ENCODE measurements around the gene LOC128125822.

Gene LOC128125822

DNA sequence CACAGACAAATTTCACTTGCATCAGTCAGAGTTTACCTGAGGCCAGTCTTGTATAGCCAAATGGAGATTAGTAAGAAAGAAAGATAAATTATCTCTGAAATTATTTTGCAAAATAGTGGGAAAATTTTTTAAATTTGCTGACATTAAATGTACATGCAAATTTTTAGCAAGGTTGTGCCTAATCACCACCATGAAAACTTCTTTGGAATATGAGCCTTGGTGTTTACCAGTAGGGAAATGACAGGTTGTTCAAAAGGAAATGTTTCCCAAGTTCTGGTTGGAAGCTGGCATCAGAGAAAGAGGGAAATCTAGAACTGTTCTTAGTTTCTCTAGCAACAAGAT is 34.4 kb upstream of the LOC128125822 start:
- no peaks in the 10 kb centered on the region for H4K20me1 ChIP-seq (replicated peaks; ENCODE audit: control insufficient read depth, extremely low read depth, insufficient read depth, low read length)
- no peak overlapping the region for H3K27ac ChIP-seq (ENCODE audit: insufficient read depth, low read depth, low read length)
- no peaks in the 10 kb centered on the region for H3K9me3 ChIP-seq (replicated peaks; ENCODE audit: control insufficient read depth, insufficient read depth, low read length)
- no peak overlapping the region for H3K9ac ChIP-seq (replicated peaks; ENCODE audit: extremely low read depth, insufficient read depth, low read length)
- H3K4me2 ChIP-seq (ENCODE audit: insufficient read depth, low read length), result no peak overlapping the region
- H3K79me2 ChIP-seq (ENCODE audit: control insufficient read depth, insufficient read depth, low read length), result no peaks in the 10 kb centered on the region
- ChIA-PET POLR2A (no interaction called here), CTCF (no interaction called here)
- no TSS peak for BruUV-seq (replicated peaks)
- FAIRE-seq (no peak), DNase-seq (ENCODE audit: low read depth, low spot score) (no peak)
- no peak overlapping the region for H3K4me3 ChIP-seq (replicated peaks in 1 of 3; ENCODE audit: insufficient read depth in 1 of 3, low read depth in 1 of 3, low read length in 3 of 3)
- no peaks in the 10 kb centered on the region for H3K4me1 ChIP-seq (ENCODE audit: control insufficient read depth, extremely low read depth, insufficient read depth, low read length)
- intact Hi-C loops (cut with micrococcal nuclease) (no loop called here), dilution Hi-C loops (cut with MboI; ENCODE audit: extremely low pct_ligation_motif_present, low sequenced_read_pairs) (no loop called here)
- TF ChIP-seq FOS (IDR thresholded peaks at IDR 0.05; ENCODE audit: borderline replicate concordance, insufficient read depth, low read length), result no peak
- TF ChIP-seq JUN (IDR thresholded peaks at IDR 0.05; ENCODE audit: borderline replicate concordance, insufficient read depth, insufficient read length, low read depth), result no peak
- TF ChIP-seq EZH2 (IDR thresholded peaks at IDR 0.05; ENCODE audit: borderline replicate concordance, low read depth, low read length, severe bottlenecking), result no peak
- TF ChIP-seq, protein P1, sequence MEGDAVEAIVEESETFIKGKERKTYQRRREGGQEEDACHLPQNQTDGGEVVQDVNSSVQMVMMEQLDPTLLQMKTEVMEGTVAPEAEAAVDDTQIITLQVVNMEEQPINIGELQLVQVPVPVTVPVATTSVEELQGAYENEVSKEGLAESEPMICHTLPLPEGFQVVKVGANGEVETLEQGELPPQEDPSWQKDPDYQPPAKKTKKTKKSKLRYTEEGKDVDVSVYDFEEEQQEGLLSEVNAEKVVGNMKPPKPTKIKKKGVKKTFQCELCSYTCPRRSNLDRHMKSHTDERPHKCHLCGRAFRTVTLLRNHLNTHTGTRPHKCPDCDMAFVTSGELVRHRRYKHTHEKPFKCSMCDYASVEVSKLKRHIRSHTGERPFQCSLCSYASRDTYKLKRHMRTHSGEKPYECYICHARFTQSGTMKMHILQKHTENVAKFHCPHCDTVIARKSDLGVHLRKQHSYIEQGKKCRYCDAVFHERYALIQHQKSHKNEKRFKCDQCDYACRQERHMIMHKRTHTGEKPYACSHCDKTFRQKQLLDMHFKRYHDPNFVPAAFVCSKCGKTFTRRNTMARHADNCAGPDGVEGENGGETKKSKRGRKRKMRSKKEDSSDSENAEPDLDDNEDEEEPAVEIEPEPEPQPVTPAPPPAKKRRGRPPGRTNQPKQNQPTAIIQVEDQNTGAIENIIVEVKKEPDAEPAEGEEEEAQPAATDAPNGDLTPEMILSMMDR (IDR thresholded peaks at IDR 0.05; ENCODE audit: extremely low read depth in 1 of 2, insufficient read depth in 1 of 2, low read depth in 1 of 2, low read length in 2 of 2), result no peak
- no peak for TF ChIP-seq POLR2A (IDR thresholded peaks at IDR 0.05; ENCODE audit: low read depth, low read length)
- no peak for TF ChIP-seq MYC (IDR thresholded peaks at IDR 0.05; ENCODE audit: low read depth, low read length)
- no peak for TF ChIP-seq MAX (IDR thresholded peaks at IDR 0.05; ENCODE audit: insufficient read depth, insufficient read length)
- TF ChIP-seq POLR2AphosphoS5 (IDR thresholded peaks at IDR 0.05; ENCODE audit: insufficient read depth, low read depth, low read length), result no peak
- TF ChIP-seq GATA2 (IDR thresholded peaks at IDR 0.05; ENCODE audit: insufficient read depth, insufficient read length, low read depth, low read length), result no peak
- no peaks in the 10 kb centered on the region for H3K27me3 ChIP-seq (ENCODE audit: control insufficient read depth in 2 of 2, insufficient read depth in 2 of 2, low read length in 2 of 2)
- no peaks in the 10 kb centered on the region for H3K36me3 ChIP-seq (ENCODE audit: control insufficient read depth in 2 of 2, extremely low read depth in 1 of 2, insufficient read depth in 2 of 2, low read length in 2 of 2)
- no peaks in the 10 kb centered on the region for H3K9me1 ChIP-seq (replicated peaks; ENCODE audit: control insufficient read depth, extremely low read depth, insufficient read depth, low read length)
- H2AFZ ChIP-seq (ENCODE audit: low read depth, low read length), result no peak overlapping the region

Measured in endothelial cell of umbilical vein (primary cell).